SK-N-SH treated with all-trans-retinoic acid at 6 μM for 48 hours (cell line): ENCODE results near the gene NRXN3.

Experiments
- BACH2 ChIP-seq: fragments of 250-450 bp; sonication (Bioruptor Pico); IDR thresholded peaks from 2 replicates; pipeline ENCODE4 v1.9.0; 2021; ENCODE audit warnings: mild to moderate bottlenecking, borderline replicate concordance
- ESRRG ChIP-seq: fragments of 250-450 bp; sonication (Bioruptor Pico); IDR thresholded peaks from 2 replicates; pipeline ENCODE4 v1.6.1; 2021; ENCODE audit warnings: mild to moderate bottlenecking
- RARB ChIP-seq: fragments of 250-450 bp; sonication (Bioruptor Pico); IDR thresholded peaks from 2 replicates; pipeline ENCODE4 v1.8.0; 2021; ENCODE audit warnings: mild to moderate bottlenecking, moderate library complexity
- ZNF70 ChIP-seq: fragments of 450-650 bp; formaldehyde crosslinking; IDR thresholded peaks from 2 replicates; pipeline ENCODE4 v1.5.0; 2020; ENCODE audit warnings: mild to moderate bottlenecking, moderate library complexity

DNA sequence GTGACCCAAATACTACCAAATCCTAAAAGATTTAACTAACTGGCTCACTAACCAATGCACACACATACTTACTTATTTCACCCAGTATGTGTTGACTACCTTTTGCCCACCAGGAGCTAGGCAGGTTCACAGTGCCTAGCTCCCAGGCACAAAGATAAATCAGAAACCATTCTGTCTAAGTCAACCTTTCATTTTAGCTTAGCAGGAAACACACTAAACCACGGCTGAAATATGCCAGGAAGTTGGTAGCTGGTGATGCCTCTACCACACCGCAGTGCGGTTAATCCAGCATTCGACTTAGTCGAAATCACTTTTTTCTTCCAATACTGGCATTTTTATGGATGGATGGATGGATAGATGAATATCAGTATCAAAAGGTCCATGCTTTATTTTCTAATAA, 1443.5 kb downstream of the NRXN3 start:
- TF ChIP-seq ZNF70 (CRISPR knock-in tag), result no peak
- no peak for TF ChIP-seq ESRRG (CRISPR knock-in tag)
- TF ChIP-seq BACH2 (CRISPR knock-in tag), result no peak
- no peak for TF ChIP-seq RARB (CRISPR knock-in tag)
